Measurements from ENCODE around the gene FCHSD2. TPM values are rescaled to one million over a fixed set of nuclear protein-coding genes. Genes with fewer than 3 reads are reported as not detected.

Gene FCHSD2
- total and polyA plus RNA-seq, 2 donors (not counting 3 experiments of a cell fraction or from before 2014, with no cell fraction given) = 20.8 to 56.9 TPM

GRCh38 chr11:72789493-72790131, 352.5 kb downstream of the FCHSD2 start:
- H3K9me3 ChIP-seq (replicated peaks; ENCODE audit: control insufficient read depth, insufficient read depth, low read length) = no peaks in the 10 kb centered on the region
- no peak overlapping the region for H3K9ac ChIP-seq (replicated peaks; ENCODE audit: extremely low read depth, insufficient read depth, low read length)

More at GRCh38 chr11:72789493-72790131, 352.5 kb downstream of the FCHSD2 start:
- no peaks in the 10 kb centered on the region for H3K9me1 ChIP-seq (replicated peaks; ENCODE audit: control insufficient read depth, extremely low read depth, insufficient read depth, low read length)
- H3K36me3 ChIP-seq (ENCODE audit: control insufficient read depth in 2 of 2, extremely low read depth in 1 of 2, insufficient read depth in 2 of 2, low read length in 2 of 2) = no peaks in the 10 kb centered on the region
- CTCF ChIA-PET = interaction anchor here (1.0 to 3.2 kb wide), 2 partner anchors 37 to 64 kb away, joined by 3 to 20 read pairs; partner anchors contain the start of gene ARAP1
- H3K27ac ChIP-seq (ENCODE audit: insufficient read depth, low read depth, low read length) = no peak overlapping the region
- no peaks in the 10 kb centered on the region for H3K79me2 ChIP-seq (ENCODE audit: control insufficient read depth, insufficient read depth, low read length)
- H3K4me1 ChIP-seq (ENCODE audit: control insufficient read depth, extremely low read depth, insufficient read depth, low read length) = peaks cover 3% of the 10 kb centered on the region
- H4K20me1 ChIP-seq (replicated peaks; ENCODE audit: control insufficient read depth, extremely low read depth, insufficient read depth, low read length) = no peaks in the 10 kb centered on the region
- intact Hi-C loops (cut with micrococcal nuclease) = loop anchor here (5.0 kb wide), 1 partner anchor 202 kb away; no protein-coding TSS in a partner anchor
- H3K4me3 ChIP-seq (replicated peaks in 1 of 3; ENCODE audit: insufficient read depth in 1 of 3, low read depth in 1 of 3, low read length in 3 of 3) = no peak overlapping the region
- H3K27me3 ChIP-seq (ENCODE audit: control insufficient read depth in 2 of 2, insufficient read depth in 2 of 2, low read length in 2 of 2) = no peaks in the 10 kb centered on the region
- DNase-seq (ENCODE audit: low read depth, low spot score) (no peak), FAIRE-seq (no peak)
- POLR2A ChIA-PET = no interaction called here
- no peak overlapping the region for H2AFZ ChIP-seq (ENCODE audit: low read depth, low read length)
- dilution Hi-C loops (cut with MboI; ENCODE audit: extremely low pct_ligation_motif_present, low sequenced_read_pairs) = no loop called here
- TF ChIP-seq FOS (IDR thresholded peaks at IDR 0.05; ENCODE audit: borderline replicate concordance, insufficient read depth, low read length) (no peak), POLR2A (IDR thresholded peaks at IDR 0.05; ENCODE audit: low read depth, low read length) (no peak), GATA2 (IDR thresholded peaks at IDR 0.05; ENCODE audit: insufficient read depth, insufficient read length, low read depth, low read length) (no peak), EZH2 (IDR thresholded peaks at IDR 0.05; ENCODE audit: borderline replicate concordance, low read depth, low read length, severe bottlenecking) (no peak), POLR2AphosphoS5 (IDR thresholded peaks at IDR 0.05; ENCODE audit: insufficient read depth, low read depth, low read length) (no peak), CTCF (IDR thresholded peaks at IDR 0.05; ENCODE audit: extremely low read depth in 1 of 2, insufficient read depth in 1 of 2, low read depth in 1 of 2, low read length in 2 of 2) (no peak), JUN (IDR thresholded peaks at IDR 0.05; ENCODE audit: borderline replicate concordance, insufficient read depth, insufficient read length, low read depth) (no peak), MAX (IDR thresholded peaks at IDR 0.05; ENCODE audit: insufficient read depth, insufficient read length) (no peak), MYC (IDR thresholded peaks at IDR 0.05; ENCODE audit: low read depth, low read length) (no peak)
- no peak overlapping the region for H3K4me2 ChIP-seq (ENCODE audit: insufficient read depth, low read length)
- BruUV-seq (replicated peaks) = no TSS peak

Measured in endothelial cell of umbilical vein (primary cell).